ENCODE data around the gene PRDM12.
A peak's percentile ranks its signal among the peaks of the same experiment; 100 is the strongest.

The PRDM12 gene

GRCh38 chr9:130668659-130669058 is 4.3 kb downstream of the PRDM12 start:
- no peak overlapping the region for H3K9ac ChIP-seq (ENCODE audit: low read depth, low read length)
- H3K4me3 ChIP-seq (ENCODE audit: low read length) = no peak overlapping the region

DNA sequence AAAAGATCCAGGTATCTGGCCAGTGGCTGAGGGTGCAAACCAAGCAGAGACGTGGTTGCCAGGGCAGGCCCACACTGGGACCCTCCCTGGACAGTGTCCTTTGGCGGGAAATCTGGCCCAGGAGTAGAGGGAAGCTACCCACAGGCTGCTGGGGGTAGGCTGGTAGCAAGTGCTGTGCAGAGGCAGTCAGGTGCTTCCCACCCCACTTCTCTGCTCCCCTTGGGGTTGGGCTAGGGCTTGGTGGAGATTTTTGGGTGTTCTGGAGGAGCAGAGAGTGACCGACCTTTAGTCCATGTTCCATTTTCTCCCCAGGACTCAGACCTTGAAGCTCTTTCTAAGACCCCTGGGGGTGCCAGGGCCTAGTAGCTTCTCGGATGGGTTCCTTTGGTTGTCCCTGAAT is 5.6 kb downstream of the PRDM12 start:
- H3K9ac ChIP-seq (ENCODE audit: low read depth, low read length) = no peak overlapping the region
- H3K36me3 ChIP-seq (ENCODE audit: insufficient read depth, low read depth, low read length) = no peaks in the 10 kb centered on the region
- no peaks in the 10 kb centered on the region; the same call in 1 of the 2 replicates for H3K4me1 ChIP-seq (ENCODE audit: insufficient read depth, low read length)
- H3K27ac ChIP-seq (ENCODE audit: low read length) = no peak overlapping the region
- H3K27me3 ChIP-seq (ENCODE audit: insufficient read depth, low read length) = peaks cover 74% of the 10 kb centered on the region
- H3K9me3 ChIP-seq (ENCODE audit: insufficient read depth, low read depth, low read length) = peaks cover 5% of the 10 kb centered on the region
- no peak overlapping the region for H3K4me3 ChIP-seq (ENCODE audit: low read length)

More at GRCh38 chr9:130668659-130669058, 4.3 kb downstream of the PRDM12 start:
- Histone ChIP-seq H3K4me1 (ENCODE audit: insufficient read depth, low read length) (no peaks in the 10 kb centered on the region; the same call in 1 of the 2 replicates), H3K27me3 (ENCODE audit: insufficient read depth, low read length) (peaks cover 87% of the 10 kb centered on the region), H3K36me3 (ENCODE audit: insufficient read depth, low read depth, low read length) (no peaks in the 10 kb centered on the region), H3K27ac (ENCODE audit: low read length) (no peak overlapping the region), H3K9me3 (ENCODE audit: insufficient read depth, low read depth, low read length) (peaks cover 5% of the 10 kb centered on the region)

- H3K9me3 ChIP-seq (ENCODE audit: insufficient read depth, low read depth, low read length) = peaks cover 5% of the 10 kb centered on the region
- no peak overlapping the region for H3K9ac ChIP-seq (ENCODE audit: low read depth, low read length)
- no peak overlapping the region for H3K4me3 ChIP-seq (ENCODE audit: low read length)
- H3K27ac ChIP-seq (ENCODE audit: low read length) = no peak overlapping the region
- H3K36me3 ChIP-seq (ENCODE audit: insufficient read depth, low read depth, low read length) = no peaks in the 10 kb centered on the region
- peaks cover 67% of the 10 kb centered on the region for H3K27me3 ChIP-seq (ENCODE audit: insufficient read depth, low read length)
- no peaks in the 10 kb centered on the region; the same call in 1 of the 2 replicates for H3K4me1 ChIP-seq (ENCODE audit: insufficient read depth, low read length)
Observed at GRCh38 chr9:130670644-130671043, 6.2 kb downstream of the PRDM12 start.

GRCh38 chr9:130672466-130672865 is 8.1 kb downstream of the PRDM12 start:
- Histone ChIP-seq H3K36me3 (ENCODE audit: insufficient read depth, low read depth, low read length) (no peaks in the 10 kb centered on the region), H3K27ac (ENCODE audit: low read length) (no peak overlapping the region), H3K9ac (ENCODE audit: low read depth, low read length) (no peak overlapping the region), H3K27me3 (ENCODE audit: insufficient read depth, low read length) (peaks cover 59% of the 10 kb centered on the region), H3K4me3 (ENCODE audit: low read length) (no peak overlapping the region), H3K4me1 (ENCODE audit: insufficient read depth, low read length) (no peaks in the 10 kb centered on the region), H3K9me3 (ENCODE audit: insufficient read depth, low read depth, low read length) (no peaks in the 10 kb centered on the region)

DNA sequence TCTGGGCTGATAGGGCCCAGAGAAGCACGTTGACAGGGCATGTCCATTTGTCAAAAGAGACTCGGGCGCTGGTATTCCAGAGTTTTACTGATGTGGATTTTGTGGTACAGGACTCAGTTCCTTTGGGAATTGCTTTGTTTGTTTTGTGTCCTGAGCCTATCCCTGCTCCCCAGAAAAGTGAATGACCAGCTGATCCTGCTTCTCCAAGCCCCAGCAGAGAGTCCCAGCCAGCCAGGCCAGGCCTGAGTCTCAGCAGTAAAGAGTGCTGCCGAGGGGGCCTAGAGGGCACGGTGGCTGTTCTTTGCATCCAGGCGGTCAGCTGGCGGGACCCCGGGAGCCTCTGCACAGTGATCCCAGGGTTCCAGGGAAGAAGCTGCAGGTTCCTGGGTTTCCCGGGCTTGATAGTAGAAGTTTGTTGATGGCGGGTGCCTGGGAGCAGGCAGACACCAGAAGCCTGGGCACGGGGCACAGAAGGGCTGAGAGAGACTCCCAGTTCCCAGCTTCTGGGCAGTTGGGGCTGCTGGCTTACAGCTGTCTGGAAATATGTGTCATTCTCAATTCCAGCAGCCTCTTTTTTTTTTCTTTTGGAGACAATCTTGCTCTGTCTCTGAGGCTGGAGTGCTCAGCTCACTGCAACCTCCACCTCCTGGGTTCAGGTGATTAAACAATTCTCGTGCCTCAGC is 8.7 kb downstream of the PRDM12 start:
- Histone ChIP-seq H3K4me3 (ENCODE audit: low read length) (no peak overlapping the region), H3K27ac (ENCODE audit: low read length) (no peak overlapping the region), H3K27me3 (ENCODE audit: insufficient read depth, low read length) (peaks cover 59% of the 10 kb centered on the region), H3K9ac (ENCODE audit: low read depth, low read length) (no peak overlapping the region), H3K4me1 (ENCODE audit: insufficient read depth, low read length) (no peaks in the 10 kb centered on the region), H3K36me3 (ENCODE audit: insufficient read depth, low read depth, low read length) (no peaks in the 10 kb centered on the region), H3K9me3 (ENCODE audit: insufficient read depth, low read depth, low read length) (no peaks in the 10 kb centered on the region)

DNA sequence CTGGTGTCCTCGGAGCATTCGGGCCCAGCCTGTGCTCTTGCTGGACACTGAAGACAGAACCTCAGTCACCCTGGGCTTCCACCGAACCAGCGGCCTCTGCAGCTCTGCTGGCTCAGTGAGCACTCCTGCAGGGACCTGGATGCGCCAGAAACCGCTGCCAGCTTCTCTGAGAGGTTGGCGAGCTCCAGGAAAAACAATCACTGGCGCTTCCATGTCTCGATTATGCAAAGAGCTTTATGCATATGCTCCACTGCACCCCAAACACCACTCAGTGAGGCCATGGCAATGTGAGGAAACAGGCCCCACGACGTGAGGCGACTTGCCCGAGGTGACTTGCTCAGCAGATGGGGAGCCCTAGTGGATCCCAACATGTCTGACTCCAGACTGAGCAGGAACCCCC is 11.0 kb downstream of the PRDM12 start:
- Histone ChIP-seq H3K4me3 (ENCODE audit: low read length) (no peak overlapping the region), H3K27me3 (ENCODE audit: insufficient read depth, low read length) (peaks cover 65% of the 10 kb centered on the region), H3K9me3 (ENCODE audit: insufficient read depth, low read depth, low read length) (no peaks in the 10 kb centered on the region), H3K36me3 (ENCODE audit: insufficient read depth, low read depth, low read length) (no peaks in the 10 kb centered on the region), H3K4me1 (ENCODE audit: insufficient read depth, low read length) (no peaks in the 10 kb centered on the region), H3K9ac (ENCODE audit: low read depth, low read length) (no peak overlapping the region), H3K27ac (ENCODE audit: low read length) (no peak overlapping the region)

DNA sequence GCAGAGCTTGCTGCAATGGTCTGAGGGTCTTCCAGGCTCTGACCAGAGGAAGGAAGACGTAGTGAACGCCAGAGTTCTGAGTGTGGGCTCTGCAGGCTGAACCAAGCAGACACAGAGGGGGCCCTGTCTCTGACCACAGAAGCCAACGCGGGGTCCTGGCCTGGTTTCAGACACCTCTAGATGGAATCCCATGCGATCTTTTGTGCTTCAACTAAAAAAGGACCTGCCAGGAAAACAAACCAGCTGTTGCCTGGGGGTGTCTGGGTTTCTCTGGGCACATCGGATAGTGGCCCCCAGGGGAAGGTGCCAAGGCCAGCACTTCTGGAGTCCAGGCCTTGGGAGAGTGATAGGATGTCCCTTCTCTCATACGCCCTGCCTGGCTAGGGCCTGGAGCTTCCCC is 12.9 kb downstream of the PRDM12 start:
- H3K27ac ChIP-seq (ENCODE audit: low read length) = no peak overlapping the region
- H3K9me3 ChIP-seq (ENCODE audit: insufficient read depth, low read depth, low read length) = no peaks in the 10 kb centered on the region
- H3K9ac ChIP-seq (ENCODE audit: low read depth, low read length) = no peak overlapping the region
- no peaks in the 10 kb centered on the region for H3K4me1 ChIP-seq (ENCODE audit: insufficient read depth, low read length)
- H3K27me3 ChIP-seq (ENCODE audit: insufficient read depth, low read length) = peaks cover 65% of the 10 kb centered on the region
- no peak overlapping the region for H3K4me3 ChIP-seq (ENCODE audit: low read length)
- H3K36me3 ChIP-seq (ENCODE audit: insufficient read depth, low read depth, low read length) = no peaks in the 10 kb centered on the region

DNA sequence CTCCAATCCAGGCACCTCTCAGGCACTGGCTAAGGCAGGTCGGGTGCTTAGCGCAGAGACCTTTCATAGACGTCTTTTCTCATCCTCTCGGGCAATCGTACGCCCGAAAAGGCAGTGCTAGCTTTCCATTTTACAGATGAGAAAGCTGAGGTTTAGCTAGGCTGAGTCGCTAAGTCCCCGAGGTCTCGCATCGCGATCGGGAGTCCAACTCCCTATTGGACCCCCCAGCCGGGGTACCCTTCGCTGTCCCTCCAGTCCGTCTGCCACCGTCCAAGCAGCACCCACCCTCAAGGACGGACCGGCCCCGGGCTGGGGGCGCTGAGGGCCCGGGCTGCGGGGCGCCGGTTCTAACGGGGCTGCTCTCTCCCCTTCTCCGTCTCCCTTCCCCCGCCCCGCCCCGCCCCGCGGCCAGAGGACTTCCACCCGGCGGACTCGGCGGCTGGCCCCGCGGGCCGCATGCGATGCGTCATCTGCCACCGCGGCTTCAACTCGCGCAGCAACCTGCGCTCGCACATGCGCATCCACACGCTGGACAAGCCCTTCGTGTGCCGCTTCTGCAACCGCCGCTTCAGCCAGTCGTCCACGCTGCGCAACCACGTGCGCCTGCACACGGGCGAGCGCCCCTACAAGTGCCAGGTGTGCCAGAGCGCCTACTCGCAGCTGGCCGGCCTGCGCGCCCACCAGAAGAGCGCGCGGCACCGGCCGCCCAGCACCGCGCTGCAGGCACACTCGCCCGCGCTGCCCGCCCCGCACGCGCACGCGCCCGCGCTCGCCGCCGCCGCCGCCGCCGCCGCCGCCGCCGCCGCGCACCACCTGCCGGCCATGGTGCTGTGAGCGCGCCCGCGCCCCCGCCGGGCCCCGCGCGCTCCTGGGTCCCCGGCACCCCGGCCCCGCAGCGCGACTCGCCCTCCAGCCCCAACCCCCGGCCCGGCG is 16.7 kb downstream of the PRDM12 start:
- Histone ChIP-seq H3K4me1 (ENCODE audit: insufficient read depth, low read length) (no peaks in the 10 kb centered on the region), H3K4me3 (ENCODE audit: low read length) (peak overlapping the region; percentile 61; the same call in 1 of the 2 replicates), H3K9me3 (ENCODE audit: insufficient read depth, low read depth, low read length) (peaks cover 7% of the 10 kb centered on the region; the same call in 1 of the 2 replicates), H3K27me3 (ENCODE audit: insufficient read depth, low read length) (peaks cover 66% of the 10 kb centered on the region), H3K9ac (ENCODE audit: low read depth, low read length) (no peak overlapping the region), H3K27ac (ENCODE audit: low read length) (no peak overlapping the region), H3K36me3 (ENCODE audit: insufficient read depth, low read depth, low read length) (no peaks in the 10 kb centered on the region)

GRCh38 chr9:130681769-130682420 is 17.5 kb downstream of the PRDM12 start:
- Histone ChIP-seq H3K36me3 (ENCODE audit: insufficient read depth, low read depth, low read length) (no peaks in the 10 kb centered on the region), H3K27ac (ENCODE audit: low read length) (no peak overlapping the region), H3K4me1 (ENCODE audit: insufficient read depth, low read length) (no peaks in the 10 kb centered on the region), H3K4me3 (ENCODE audit: low read length) (peak overlapping the region; percentile 61), H3K9me3 (ENCODE audit: insufficient read depth, low read depth, low read length) (peaks cover 7% of the 10 kb centered on the region; the same call in 1 of the 2 replicates), H3K27me3 (ENCODE audit: insufficient read depth, low read length) (peaks cover 62% of the 10 kb centered on the region), H3K9ac (ENCODE audit: low read depth, low read length) (no peak overlapping the region)

- Histone ChIP-seq H3K4me1 (ENCODE audit: insufficient read depth, low read length) (no peaks in the 10 kb centered on the region), H3K9me3 (ENCODE audit: insufficient read depth, low read depth, low read length) (peaks cover 7% of the 10 kb centered on the region; the same call in 1 of the 2 replicates), H3K27me3 (ENCODE audit: insufficient read depth, low read length) (peaks cover 55% of the 10 kb centered on the region), H3K9ac (ENCODE audit: low read depth, low read length) (no peak overlapping the region), H3K4me3 (ENCODE audit: low read length) (peak overlapping the region; percentile 61), H3K27ac (ENCODE audit: low read length) (no peak overlapping the region), H3K36me3 (ENCODE audit: insufficient read depth, low read depth, low read length) (no peaks in the 10 kb centered on the region)
Observed at GRCh38 chr9:130682421-130683121, 18.2 kb downstream of the PRDM12 start.

GRCh38 chr9:130685104-130685503 is 20.7 kb downstream of the PRDM12 start:
- Histone ChIP-seq H3K4me1 (ENCODE audit: insufficient read depth, low read length) (no peaks in the 10 kb centered on the region), H3K4me3 (ENCODE audit: low read length) (no peak overlapping the region), H3K9me3 (ENCODE audit: insufficient read depth, low read depth, low read length) (peaks cover 7% of the 10 kb centered on the region; the same call in 1 of the 2 replicates), H3K36me3 (ENCODE audit: insufficient read depth, low read depth, low read length) (no peaks in the 10 kb centered on the region), H3K9ac (ENCODE audit: low read depth, low read length) (no peak overlapping the region), H3K27ac (ENCODE audit: low read length) (no peak overlapping the region), H3K27me3 (ENCODE audit: insufficient read depth, low read length) (peaks cover 29% of the 10 kb centered on the region)

Measured in iPS-20b (cell line).